ENCODE data around the gene ASB16. TPM values are rescaled to one million over a fixed set of nuclear protein-coding genes. Genes with fewer than 3 reads are reported as not detected.

The ASB16 gene
- total RNA-seq, 1 donor from 2014 or later, result not detected

- H3K27ac ChIP-seq, result no peak overlapping the region
- Mint-ChIP-seq H3K4me3 (no peak overlapping the region), H3K27ac (no peak overlapping the region)
Measured at GRCh38 chr17:44205962-44206824, 35.7 kb downstream of the ASB16 start.

DNA sequence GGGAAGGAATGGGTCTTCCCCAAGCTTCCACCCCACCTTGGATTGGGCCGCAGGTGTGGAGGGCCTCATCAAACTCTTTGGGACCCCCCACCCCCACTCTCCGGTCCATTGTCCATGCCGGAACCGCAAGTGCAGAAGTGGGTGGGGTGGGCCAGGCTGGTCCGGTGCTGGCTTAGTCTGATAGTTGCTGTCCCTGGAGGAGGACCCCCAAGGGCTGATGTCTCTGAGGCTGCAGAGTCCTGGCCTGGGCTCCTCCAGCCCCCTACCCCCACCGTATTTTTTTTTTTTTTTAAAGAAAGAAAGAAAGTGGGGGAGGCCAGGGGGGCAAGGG, 36.3 kb downstream of the ASB16 start:
- H4K20me1 ChIP-seq (ENCODE audit: low read depth), result peaks cover 24% of the 10 kb centered on the region
- Mint-ChIP-seq H3K4me1 (peaks cover 8% of the 10 kb centered on the region), H3K4me3 (no peak overlapping the region), H3K27me3 (ENCODE audit: insufficient read depth, low read depth) (peaks cover 7% of the 10 kb centered on the region), H3K9me3 (no peaks in the 10 kb centered on the region), H3K36me3 (peaks cover 15% of the 10 kb centered on the region), H3K27ac (no peak overlapping the region)
- H3F3A ChIP-seq (ENCODE audit: low read depth), result peaks cover 40% of the 10 kb centered on the region
- TF ChIP-seq CTCF (IDR thresholded peaks at IDR 0.05) (no peak), EZH2phosphoT487 (IDR thresholded peaks at IDR 0.05) (no peak), EZH2 (IDR thresholded peaks at IDR 0.05) (no peak)
- H3K4me3 ChIP-seq, result no peak overlapping the region
- H3K9ac ChIP-seq, result no peak overlapping the region
- H3K9me3 ChIP-seq (ENCODE audit: low read depth), result no peaks in the 10 kb centered on the region
- no peak overlapping the region for H3K4me2 ChIP-seq
- peaks cover 3% of the 10 kb centered on the region for H3K36me3 ChIP-seq
- no peak for DNase-seq (ENCODE audit: low spot score)
- H3K4me1 ChIP-seq, result no peaks in the 10 kb centered on the region
- no peaks in the 10 kb centered on the region for H3K27me3 ChIP-seq
- no peaks in the 10 kb centered on the region for H3K79me2 ChIP-seq (ENCODE audit: low read depth)
- no peak overlapping the region for H3K27ac ChIP-seq
- no peak overlapping the region for H2AFZ ChIP-seq (replicated peaks)

More at GRCh38 chr17:44205962-44206824, 35.7 kb downstream of the ASB16 start:
- H3K9ac ChIP-seq, result no peak overlapping the region
- no peaks in the 10 kb centered on the region for H3K9me3 Mint-ChIP-seq
- no peaks in the 10 kb centered on the region for H3K4me1 ChIP-seq
- no peaks in the 10 kb centered on the region for H3K27me3 ChIP-seq
- no peak overlapping the region for H2AFZ ChIP-seq (replicated peaks)
- H3K27me3 Mint-ChIP-seq (ENCODE audit: insufficient read depth, low read depth), result peaks cover 7% of the 10 kb centered on the region
- peaks cover 19% of the 10 kb centered on the region for H4K20me1 ChIP-seq (ENCODE audit: low read depth)
- peaks cover 40% of the 10 kb centered on the region for H3F3A ChIP-seq (ENCODE audit: low read depth)
- H3K79me2 ChIP-seq (ENCODE audit: low read depth), result no peaks in the 10 kb centered on the region
- H3K4me2 ChIP-seq, result no peak overlapping the region
- peaks cover 9% of the 10 kb centered on the region for H3K4me1 Mint-ChIP-seq
- H3K36me3 Mint-ChIP-seq, result peaks cover 15% of the 10 kb centered on the region
- no peaks in the 10 kb centered on the region for H3K9me3 ChIP-seq (ENCODE audit: low read depth)
- no peak for DNase-seq (ENCODE audit: low spot score)
- TF ChIP-seq CTCF (IDR thresholded peaks at IDR 0.05) (peak; percentile 12), EZH2phosphoT487 (IDR thresholded peaks at IDR 0.05) (no peak)
- H3K4me3 ChIP-seq, result no peak overlapping the region
- H3K36me3 ChIP-seq, result peaks cover 3% of the 10 kb centered on the region

GRCh38 chr17:44207319-44207718, 36.8 kb downstream of the ASB16 start:
- H2AFZ ChIP-seq (replicated peaks), result no peak overlapping the region
- no peaks in the 10 kb centered on the region for H3K79me2 ChIP-seq (ENCODE audit: low read depth)
- no peaks in the 10 kb centered on the region for H3K9me3 ChIP-seq (ENCODE audit: low read depth)
- no peak overlapping the region for H3K9ac ChIP-seq
- peaks cover 40% of the 10 kb centered on the region for H3F3A ChIP-seq (ENCODE audit: low read depth)
- peaks cover 24% of the 10 kb centered on the region for H4K20me1 ChIP-seq (ENCODE audit: low read depth)
- H3K27ac ChIP-seq, result no peak overlapping the region
- H3K4me3 ChIP-seq, result no peak overlapping the region
- no peak overlapping the region for H3K27ac Mint-ChIP-seq
- no peaks in the 10 kb centered on the region for H3K4me1 ChIP-seq
- peaks cover 3% of the 10 kb centered on the region for H3K36me3 ChIP-seq
- H3K27me3 Mint-ChIP-seq (ENCODE audit: insufficient read depth, low read depth), result peaks cover 7% of the 10 kb centered on the region
- peaks cover 8% of the 10 kb centered on the region for H3K4me1 Mint-ChIP-seq
- H3K4me3 Mint-ChIP-seq, result peak overlapping the region; percentile 74
- H3K36me3 Mint-ChIP-seq, result peaks cover 15% of the 10 kb centered on the region
- TF ChIP-seq EZH2phosphoT487 (IDR thresholded peaks at IDR 0.05), result no peak
- no peak for TF ChIP-seq EZH2 (IDR thresholded peaks at IDR 0.05)
- no peak for TF ChIP-seq CTCF (IDR thresholded peaks at IDR 0.05)
- no peaks in the 10 kb centered on the region for H3K9me3 Mint-ChIP-seq
- H3K4me2 ChIP-seq, result no peak overlapping the region
- H3K27me3 ChIP-seq, result no peaks in the 10 kb centered on the region
- DNase-seq (ENCODE audit: low spot score), result no peak

Measured in neural progenitor cell (in vitro differentiated cells).